ENCODE results near the gene DSC3. TPM values are rescaled to one million over a fixed set of nuclear protein-coding genes. Genes with fewer than 3 reads are reported as not detected.

The DSC3 gene
- total RNA-seq, 1 donor from 2014 or later, result 1.2 TPM

- Mint-ChIP-seq H3K4me1 (ENCODE audit: low read depth) (no peaks in the 10 kb centered on the region), H3K4me3 (ENCODE audit: low read depth) (no peak overlapping the region), H3K27me3 (no peaks in the 10 kb centered on the region), H3K9me3 (ENCODE audit: low read depth) (no peaks in the 10 kb centered on the region), H3K27ac (no peak overlapping the region), H3K36me3 (ENCODE audit: insufficient read depth) (no peaks in the 10 kb centered on the region)
- DNase-seq (ENCODE audit: low spot score, unreplicated experiment), result no peak
- TF ChIP-seq, protein P1, sequence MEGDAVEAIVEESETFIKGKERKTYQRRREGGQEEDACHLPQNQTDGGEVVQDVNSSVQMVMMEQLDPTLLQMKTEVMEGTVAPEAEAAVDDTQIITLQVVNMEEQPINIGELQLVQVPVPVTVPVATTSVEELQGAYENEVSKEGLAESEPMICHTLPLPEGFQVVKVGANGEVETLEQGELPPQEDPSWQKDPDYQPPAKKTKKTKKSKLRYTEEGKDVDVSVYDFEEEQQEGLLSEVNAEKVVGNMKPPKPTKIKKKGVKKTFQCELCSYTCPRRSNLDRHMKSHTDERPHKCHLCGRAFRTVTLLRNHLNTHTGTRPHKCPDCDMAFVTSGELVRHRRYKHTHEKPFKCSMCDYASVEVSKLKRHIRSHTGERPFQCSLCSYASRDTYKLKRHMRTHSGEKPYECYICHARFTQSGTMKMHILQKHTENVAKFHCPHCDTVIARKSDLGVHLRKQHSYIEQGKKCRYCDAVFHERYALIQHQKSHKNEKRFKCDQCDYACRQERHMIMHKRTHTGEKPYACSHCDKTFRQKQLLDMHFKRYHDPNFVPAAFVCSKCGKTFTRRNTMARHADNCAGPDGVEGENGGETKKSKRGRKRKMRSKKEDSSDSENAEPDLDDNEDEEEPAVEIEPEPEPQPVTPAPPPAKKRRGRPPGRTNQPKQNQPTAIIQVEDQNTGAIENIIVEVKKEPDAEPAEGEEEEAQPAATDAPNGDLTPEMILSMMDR (IDR thresholded peaks at IDR 0.05; ENCODE audit: unreplicated experiment), result no peak
Measured at GRCh38 chr18:31010601-31011000, 31.9 kb downstream of the DSC3 start.

DNA sequence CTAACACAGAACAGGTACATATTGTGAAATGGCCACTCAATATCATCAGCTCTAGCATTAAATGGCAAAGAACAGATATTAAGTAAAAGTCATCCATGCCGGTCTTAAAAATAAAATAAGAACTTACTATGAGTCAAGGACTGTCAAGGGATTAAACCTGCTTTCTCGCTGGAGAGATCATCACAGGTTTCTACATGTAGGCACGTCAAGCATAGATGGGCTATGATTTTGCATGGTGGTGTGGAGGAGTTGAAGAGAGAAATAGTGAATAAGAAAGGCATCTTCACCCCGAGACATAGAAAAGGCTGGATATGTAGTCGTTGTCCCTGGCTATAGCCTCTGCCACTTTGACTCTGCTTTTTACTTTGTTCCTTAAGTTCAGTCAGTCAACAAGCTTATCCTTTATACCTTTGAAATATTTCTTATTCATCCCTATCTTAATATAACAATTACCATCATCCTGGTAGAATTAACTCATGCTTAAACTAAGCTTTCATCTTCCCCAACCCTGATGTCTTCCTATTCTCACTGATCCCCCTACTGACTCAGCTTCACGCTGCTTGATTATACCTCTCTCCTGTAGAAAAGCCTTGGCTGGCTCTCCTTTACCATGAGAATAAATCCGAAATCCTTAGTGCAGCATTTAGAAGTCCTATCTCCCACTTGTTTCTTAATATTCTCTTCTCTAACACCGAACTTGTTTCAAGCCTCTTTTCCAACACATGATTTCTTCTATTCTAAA lies 42.5 kb downstream of the DSC3 start:
- H3K27me3 Mint-ChIP-seq, result peaks cover 14% of the 10 kb centered on the region

GRCh38 chr18:30999186-30999585 lies 43.4 kb downstream of the DSC3 start:
- no peaks in the 10 kb centered on the region for H3K36me3 Mint-ChIP-seq (ENCODE audit: insufficient read depth)
- peaks cover 3% of the 10 kb centered on the region for H3K4me1 Mint-ChIP-seq (ENCODE audit: low read depth)
- H3K9me3 Mint-ChIP-seq (ENCODE audit: low read depth), result no peaks in the 10 kb centered on the region
- TF ChIP-seq, protein P1 (IDR thresholded peaks at IDR 0.05; ENCODE audit: unreplicated experiment), result no peak
- no peak overlapping the region for H3K4me3 Mint-ChIP-seq (ENCODE audit: low read depth)
- H3K27me3 Mint-ChIP-seq, result peaks cover 14% of the 10 kb centered on the region
- DNase-seq (ENCODE audit: low spot score, unreplicated experiment), result no peak
- H3K27ac Mint-ChIP-seq, result no peak overlapping the region

More for the DNA sequence above, 42.5 kb downstream of the DSC3 start:
- H3K9me3 Mint-ChIP-seq (ENCODE audit: low read depth), result no peaks in the 10 kb centered on the region
- TF ChIP-seq, protein P1 (IDR thresholded peaks at IDR 0.05; ENCODE audit: unreplicated experiment), result no peak
- H3K27ac Mint-ChIP-seq, result no peak overlapping the region
- H3K36me3 Mint-ChIP-seq (ENCODE audit: insufficient read depth), result no peaks in the 10 kb centered on the region
- H3K4me1 Mint-ChIP-seq (ENCODE audit: low read depth), result peaks cover 3% of the 10 kb centered on the region
- no peak overlapping the region for H3K4me3 Mint-ChIP-seq (ENCODE audit: low read depth)
- no peak for DNase-seq (ENCODE audit: low spot score, unreplicated experiment)

GRCh38 chr18:30997223-30997622 lies 45.3 kb downstream of the DSC3 start:
- Mint-ChIP-seq H3K4me3 (ENCODE audit: low read depth) (no peak overlapping the region), H3K4me1 (ENCODE audit: low read depth) (peaks cover 3% of the 10 kb centered on the region), H3K9me3 (ENCODE audit: low read depth) (no peaks in the 10 kb centered on the region), H3K36me3 (ENCODE audit: insufficient read depth) (no peaks in the 10 kb centered on the region), H3K27me3 (peaks cover 4% of the 10 kb centered on the region), H3K27ac (no peak overlapping the region)
- TF ChIP-seq, protein P1 (IDR thresholded peaks at IDR 0.05; ENCODE audit: unreplicated experiment), result no peak
- no peak for DNase-seq (ENCODE audit: low spot score, unreplicated experiment)

DNA sequence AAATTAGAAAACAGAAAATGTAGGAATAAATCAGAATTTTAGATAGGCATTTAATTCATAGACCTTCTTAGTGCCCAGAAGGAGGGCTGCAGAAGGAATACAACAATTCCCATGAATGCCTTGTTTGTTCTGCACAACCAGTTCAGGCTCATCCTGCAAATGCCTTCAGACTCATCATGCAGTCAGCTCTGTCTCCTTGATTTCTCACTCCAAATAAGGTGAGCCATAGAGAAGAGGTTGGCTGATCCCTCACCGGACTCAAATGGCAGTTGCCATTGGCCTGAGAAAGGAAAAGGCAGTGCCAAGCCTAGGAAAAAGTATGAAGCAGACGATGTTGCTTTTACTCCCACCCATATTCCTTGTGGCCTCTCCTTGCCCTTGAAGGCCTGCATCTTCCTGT lies 50.3 kb downstream of the DSC3 start:
- Mint-ChIP-seq H3K27ac (no peak overlapping the region), H3K4me3 (ENCODE audit: low read depth) (no peak overlapping the region), H3K36me3 (ENCODE audit: insufficient read depth) (no peaks in the 10 kb centered on the region), H3K4me1 (ENCODE audit: low read depth) (peaks cover 3% of the 10 kb centered on the region), H3K9me3 (ENCODE audit: low read depth) (no peaks in the 10 kb centered on the region), H3K27me3 (no peaks in the 10 kb centered on the region)
- TF ChIP-seq, protein P1 (IDR thresholded peaks at IDR 0.05; ENCODE audit: unreplicated experiment), result no peak
- no peak for DNase-seq (ENCODE audit: low spot score, unreplicated experiment)
